ENCODE data around the gene IL6R.
A peak's percentile ranks its signal among the peaks of the same experiment; 100 is the strongest.
"Not testable (repeated sequence)": the region's sequence is repeated elsewhere in the genome, so short reads cannot be mapped to it uniquely, and the experiment has no call there.

IL6R gene

DNA sequence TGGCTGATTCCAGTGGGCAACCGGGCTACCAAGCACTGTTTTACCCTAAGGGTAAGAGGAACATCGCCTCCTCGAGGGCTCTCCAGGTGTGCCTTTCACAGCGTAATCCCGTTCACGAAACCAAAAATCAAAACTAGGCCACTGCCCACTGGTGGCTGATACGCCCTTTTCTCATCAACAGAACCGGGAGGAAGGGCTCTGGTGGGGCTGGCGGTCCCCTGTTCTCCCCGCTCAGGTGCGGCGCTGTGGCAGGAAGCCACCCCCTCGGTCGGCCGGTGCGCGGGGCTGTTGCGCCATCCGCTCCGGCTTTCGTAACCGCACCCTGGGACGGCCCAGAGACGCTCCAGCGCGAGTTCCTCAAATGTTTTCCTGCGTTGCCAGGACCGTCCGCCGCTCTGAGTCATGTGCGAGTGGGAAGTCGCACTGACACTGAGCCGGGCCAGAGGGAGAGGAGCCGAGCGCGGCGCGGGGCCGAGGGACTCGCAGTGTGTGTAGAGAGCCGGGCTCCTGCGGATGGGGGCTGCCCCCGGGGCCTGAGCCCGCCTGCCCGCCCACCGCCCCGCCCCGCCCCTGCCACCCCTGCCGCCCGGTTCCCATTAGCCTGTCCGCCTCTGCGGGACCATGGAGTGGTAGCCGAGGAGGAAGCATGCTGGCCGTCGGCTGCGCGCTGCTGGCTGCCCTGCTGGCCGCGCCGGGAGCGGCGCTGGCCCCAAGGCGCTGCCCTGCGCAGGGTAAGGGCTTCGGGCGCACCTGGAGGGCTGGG is at the start of gene IL6R:
IL6R (plus strand) TSS at position 360 of the 763 bp plus-strand sequence; CDS start at position 647, 287 bp downstream.
- peak; percentile 56 for DNase-seq (ENCODE audit: low read depth, low spot score)

DNA sequence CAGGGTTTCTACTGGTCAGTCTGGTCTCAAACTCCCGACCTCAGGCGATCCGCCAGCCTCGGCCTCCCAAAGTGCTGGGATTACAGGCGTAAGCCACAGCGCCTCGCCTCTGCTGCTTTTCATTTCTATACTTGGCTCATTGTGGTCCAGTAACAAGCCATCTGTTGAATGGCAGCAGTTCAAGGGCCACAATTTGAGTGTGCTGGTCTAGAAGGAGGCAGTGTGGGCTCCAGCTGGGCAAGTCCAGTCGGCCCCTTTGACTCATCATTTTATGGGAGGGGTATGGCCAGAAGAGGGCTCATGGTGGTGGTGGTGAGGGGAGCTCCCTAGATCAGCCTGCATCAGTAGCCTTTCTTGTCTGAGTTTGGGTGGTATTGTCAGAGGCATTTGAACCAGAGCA is 46.6 kb upstream of the IL6R start:
- no peak for DNase-seq (ENCODE audit: low read depth, low spot score)

DNA sequence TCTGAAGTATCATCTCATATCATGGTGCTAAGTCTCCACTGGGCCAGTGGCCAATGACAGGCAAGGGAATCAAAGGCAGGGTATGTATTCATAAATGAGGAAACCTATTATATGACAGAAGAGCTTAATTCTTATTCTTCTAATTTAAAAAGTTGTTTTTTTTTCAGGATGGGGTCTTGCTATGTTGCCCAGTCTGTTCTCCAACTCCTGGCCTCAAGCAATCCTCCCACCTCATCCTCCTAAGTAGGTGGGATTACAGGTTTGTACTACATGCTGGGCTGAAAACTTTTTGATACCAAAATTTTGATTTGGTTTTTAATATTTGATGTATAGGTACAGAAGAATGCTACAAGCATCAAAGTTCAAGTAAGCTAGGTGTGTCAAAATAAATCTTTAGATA is 44.9 kb upstream of the IL6R start:
- DNase-seq (ENCODE audit: low read depth, low spot score) = no peak

DNA sequence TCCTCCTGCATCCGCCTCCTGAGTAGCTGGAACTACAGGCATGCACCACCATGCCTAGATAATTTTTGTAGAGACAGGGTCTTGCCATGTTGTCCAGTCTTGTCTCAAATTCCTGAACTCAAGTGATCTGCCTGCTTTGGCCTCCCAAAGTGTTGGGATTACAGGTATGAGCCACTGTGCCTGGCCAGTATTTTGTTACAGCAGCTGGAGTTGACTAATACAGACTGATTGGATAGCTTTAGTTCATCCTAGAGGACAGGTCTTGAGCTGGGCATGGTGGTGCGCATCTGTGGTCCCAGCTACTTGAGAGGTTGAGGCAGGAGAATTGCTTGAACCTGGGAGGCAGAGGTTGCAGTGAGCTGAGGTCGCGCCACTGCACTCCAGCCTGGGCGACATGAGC is 44.3 kb upstream of the IL6R start:
- DNase-seq (ENCODE audit: low read depth, low spot score) = not testable (repeated sequence)

DNA sequence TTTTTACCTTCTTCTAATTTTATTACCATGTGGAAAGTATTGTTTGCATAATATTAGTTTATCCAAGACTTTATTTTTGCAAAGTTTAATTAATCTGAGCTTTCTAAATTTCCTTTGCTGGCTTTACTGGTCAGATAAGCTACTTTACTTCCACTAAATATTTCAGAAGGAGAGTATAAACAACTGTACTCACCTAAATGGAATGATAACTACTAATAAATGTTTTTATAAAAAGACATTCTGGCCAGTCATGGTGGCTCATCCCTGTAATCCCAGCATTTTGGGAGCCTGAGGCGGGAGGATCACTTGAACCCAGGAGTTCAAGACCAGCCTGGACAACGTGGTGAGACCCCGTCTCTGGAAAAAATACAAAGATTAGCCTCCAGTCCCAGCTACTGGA is 43.8 kb upstream of the IL6R start:
- DNase-seq (ENCODE audit: low read depth, low spot score) = no peak

DNA sequence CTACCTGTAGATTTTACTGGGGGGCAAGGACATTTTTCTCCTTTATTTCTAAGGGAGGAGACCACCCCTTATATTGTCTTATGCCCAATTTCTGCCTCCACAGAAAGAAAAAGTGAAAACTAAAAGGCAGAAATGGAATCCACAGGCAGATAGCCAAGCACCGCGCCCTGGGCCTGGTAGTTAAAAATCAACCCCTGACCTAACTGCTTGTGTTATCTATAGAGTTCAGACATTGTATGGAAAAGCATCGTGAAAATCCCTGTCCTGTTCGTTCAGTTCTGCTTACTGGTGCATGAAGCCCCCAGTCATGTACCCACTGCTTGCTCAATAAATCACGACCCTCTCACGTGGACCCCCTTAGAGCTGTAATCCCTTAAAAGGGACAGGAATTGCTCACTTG is 33.7 kb upstream of the IL6R start:
- no peak for DNase-seq (ENCODE audit: low read depth, low spot score)

DNA sequence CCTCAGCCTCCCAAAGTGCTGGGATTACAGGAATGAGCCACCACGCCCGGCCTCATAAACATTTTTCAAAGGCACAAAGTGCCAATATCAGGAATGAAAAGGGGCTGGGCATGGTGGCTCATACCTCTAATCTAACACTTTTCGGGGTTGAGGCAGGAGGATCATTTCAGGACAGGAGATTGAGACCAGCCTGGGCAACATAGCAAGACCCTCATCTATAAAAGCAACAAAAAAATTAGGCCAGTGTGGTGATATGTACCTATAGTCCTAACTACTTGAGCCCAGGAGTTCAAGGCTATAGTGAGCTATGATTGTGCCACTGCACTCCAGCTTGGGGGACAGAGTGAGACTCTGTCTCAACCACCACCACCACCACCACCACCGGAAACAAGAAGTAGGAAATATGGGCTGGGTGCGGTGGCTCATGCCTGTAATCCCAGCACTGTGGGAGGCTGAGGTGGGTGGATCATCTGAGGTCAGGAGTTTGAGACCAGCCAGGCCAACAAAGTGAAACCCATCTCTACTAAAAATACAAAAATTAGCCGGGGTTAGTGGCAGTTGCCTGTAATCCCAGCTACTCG is 31.3 kb upstream of the IL6R start:
- not testable (repeated sequence) for DNase-seq (ENCODE audit: low read depth, low spot score)

DNA sequence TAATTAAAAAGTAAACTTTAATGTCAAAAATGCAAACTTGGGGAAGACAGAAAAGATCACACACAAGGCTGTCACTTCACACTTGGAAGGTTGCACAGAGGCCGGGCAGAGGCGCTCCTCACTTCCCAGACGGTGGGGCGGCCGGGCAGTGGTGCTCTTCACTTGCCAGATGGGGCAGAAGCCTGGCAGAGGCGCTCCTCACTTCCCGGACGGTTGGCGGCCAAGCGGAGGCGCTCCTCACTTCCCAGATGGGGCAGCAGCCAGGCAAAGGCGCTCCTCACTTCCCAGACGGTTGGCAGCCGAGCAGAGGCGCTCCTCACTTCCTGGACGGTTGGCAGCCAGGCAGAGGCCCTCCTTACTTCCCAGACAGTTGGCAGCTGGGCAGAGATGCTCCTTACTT is 25.8 kb upstream of the IL6R start:
- no peak for DNase-seq (ENCODE audit: low read depth, low spot score)

DNA sequence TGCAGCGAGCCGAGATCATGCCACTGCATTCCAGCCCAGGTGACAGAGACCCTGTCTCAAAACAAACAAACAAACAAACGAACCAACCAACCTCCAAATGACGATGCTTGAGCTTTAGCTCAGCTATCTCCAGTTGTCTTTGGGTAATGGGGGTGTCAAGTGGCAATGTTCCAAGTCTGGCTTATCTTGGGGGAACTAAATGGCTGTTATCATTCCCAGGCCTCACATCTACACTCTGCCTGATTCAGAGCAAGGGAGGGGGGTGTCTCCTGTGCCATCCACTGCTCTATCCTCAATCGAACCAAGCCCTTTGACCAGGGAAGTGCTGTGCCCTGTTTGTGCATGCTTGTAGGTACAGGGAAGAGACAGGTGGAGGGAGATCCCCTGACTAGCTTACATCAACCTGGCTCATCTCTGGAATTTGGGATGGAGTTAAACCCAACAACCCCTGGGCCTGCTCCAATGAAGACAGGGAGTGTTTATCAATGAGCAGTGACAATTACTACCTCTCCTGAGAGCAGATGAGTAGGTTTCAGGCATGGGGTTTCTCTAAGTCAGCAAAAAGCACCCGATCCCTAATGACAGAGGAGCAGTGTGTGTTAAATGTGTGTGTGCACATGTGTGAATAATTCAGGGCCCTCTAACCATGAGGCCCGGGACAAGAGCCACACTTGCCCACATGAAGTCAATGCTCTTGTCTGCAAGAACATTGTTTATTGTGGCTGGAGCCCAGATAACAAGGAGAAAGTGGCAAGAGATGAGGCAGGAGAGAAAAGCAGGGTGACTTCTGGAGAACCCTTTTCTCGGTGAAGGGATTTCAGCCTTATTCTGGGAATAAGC is 20.3 kb upstream of the IL6R start:
- no peak for DNase-seq (ENCODE audit: low read depth, low spot score)

DNA sequence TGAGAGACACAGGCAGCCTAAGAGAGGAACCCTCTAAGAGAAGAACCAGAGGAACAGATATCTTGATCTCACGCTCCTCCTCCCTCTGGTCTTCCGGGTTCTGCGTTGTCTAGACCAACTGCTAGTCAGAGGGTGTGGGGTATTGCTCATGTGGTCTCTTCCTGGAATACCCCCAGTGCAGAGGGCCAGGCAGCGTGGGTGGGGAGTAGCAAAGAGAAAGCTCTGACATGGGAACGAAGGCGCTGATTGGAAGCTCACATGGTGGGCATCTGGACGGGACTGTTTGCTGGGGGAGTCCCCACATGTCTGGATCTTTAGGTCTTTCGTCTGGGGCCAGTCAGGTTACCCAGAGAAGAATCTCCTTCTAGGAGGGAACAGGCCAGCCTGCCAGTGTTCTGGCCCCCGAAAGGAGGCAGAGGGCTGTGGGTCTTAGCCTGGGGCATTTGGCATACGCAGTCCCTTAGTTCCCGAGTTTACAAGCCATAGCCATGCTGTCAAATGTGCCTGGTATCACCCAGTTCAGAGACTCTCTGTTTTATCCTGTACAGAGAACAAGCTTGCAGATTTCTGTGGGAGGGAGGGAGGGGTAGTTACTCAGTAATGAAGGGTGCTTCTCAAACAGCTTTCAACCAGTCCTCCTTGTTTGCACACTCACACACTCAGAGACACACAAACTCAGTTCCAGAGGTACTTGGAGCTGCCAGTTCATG is 18.3 kb upstream of the IL6R start:
- DNase-seq (ENCODE audit: low read depth, low spot score) = peak; percentile 64

DNA sequence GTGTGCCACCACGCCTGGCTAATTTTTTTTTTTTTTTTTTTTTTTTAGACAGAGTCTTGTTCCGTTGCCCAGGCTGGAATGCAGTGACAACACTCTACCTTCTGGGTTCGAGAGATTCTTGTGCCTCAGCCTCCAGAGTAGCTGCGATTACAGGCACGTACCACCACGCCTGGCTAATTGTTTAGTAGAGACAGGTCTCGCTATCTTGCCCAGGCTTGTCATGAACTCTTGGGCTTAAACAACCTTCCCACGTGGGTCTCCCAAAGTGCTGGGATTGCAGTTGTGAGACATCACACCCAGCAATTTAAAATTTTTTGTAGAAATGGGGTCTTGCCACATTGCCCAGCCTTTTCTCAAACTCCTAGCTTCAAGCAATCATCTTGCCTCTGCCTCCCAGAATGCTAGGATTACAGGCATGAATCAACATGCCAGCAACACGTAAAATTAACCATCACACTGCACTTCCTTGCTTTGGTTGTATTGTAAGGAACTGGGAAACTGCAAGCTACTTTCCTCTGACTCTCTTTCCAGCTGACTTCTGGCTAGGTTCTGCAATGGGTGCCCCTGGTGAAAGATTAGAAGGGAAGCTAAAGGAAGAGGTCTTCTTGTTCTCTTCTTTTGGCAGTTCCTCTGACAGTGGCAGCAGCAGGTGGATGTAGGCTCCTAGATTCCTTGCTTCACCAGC is 13.9 kb upstream of the IL6R start:
- no peak for DNase-seq (ENCODE audit: low read depth, low spot score)

DNA sequence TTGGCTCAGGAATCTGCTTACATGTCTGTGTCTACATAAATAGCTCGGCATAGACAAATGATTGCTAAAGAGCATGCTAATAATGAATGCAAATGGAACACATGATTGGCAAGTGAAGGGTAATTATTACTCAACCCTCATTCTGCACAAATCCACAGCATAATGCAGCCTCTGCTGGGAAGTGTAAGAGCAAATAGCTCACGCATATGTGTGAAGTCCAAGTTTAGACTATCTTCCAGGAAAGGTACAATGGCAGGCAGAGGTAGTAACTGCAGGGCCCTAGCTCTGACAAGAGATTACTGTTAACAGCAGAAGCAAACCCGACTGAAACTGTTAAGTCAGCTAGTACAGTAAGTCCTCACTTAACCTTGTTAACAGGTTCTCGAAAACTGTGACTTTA is 7.0 kb upstream of the IL6R start:
- DNase-seq (ENCODE audit: low read depth, low spot score) = no peak

DNA sequence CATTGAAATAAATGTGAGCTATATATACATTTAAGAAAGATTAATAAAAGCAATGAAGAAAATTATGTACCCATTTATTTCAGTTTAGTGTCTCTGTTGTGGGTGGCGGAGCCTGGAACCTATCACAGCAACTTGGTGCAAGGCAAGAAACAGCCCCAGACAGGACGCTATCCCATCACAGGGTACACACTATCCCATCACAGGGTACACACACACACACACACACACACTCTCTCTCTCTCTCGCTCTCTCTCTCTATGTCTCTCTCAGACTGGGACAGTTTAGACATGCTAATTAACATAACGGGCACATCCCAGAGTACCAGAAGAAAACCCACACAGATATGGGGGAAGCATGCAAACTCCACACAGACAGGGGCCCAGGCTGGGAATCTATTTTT is 6.5 kb upstream of the IL6R start:
- DNase-seq (ENCODE audit: low read depth, low spot score) = no peak

DNA sequence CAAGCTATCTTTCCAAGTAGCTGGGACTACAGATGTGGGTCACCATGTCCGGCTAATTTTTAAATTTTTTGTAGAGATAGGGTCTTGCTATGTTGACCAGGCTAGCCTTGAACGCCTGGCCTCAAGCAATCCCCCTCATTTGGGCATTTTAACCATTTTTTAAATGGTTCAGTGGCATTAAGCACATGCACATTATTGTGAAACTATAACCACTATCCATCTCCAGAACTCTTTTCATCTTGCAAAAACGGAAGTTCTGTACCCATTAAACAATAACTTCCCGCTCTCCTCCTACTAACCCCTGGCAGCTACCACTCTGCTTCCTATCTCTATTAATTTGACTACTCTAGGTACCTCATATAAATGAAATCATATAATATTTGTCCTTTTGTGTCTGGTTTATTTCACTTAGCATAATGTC is 4.8 kb upstream of the IL6R start:
- DNase-seq (ENCODE audit: low read depth, low spot score) = no peak

DNA sequence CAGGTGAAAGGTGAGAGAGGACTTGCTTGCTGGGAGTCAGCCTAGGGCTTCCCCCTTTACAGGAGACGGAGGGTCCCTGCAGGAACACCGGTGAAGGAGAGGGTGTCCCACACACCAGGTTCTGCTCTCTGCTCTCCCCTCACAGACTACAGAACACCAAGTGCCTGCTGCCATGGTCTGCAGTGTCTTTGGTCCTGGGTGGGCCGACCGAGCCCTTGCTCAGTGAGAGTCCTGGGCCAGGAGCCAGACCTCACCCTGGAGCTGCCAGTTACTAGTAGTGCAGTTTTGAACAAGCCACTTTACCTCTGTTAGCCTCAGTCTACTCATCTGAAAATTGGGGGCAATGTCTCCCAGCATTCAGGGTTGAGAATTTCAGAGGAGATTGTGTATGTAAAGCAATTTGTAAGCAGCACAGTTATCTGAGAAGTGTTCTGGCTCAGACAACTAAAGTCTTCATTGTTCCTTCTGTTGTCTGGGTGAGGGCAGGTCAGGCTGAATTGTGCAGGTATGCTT is 2.7 kb upstream of the IL6R start:
- DNase-seq (ENCODE audit: low read depth, low spot score) = no peak

DNA sequence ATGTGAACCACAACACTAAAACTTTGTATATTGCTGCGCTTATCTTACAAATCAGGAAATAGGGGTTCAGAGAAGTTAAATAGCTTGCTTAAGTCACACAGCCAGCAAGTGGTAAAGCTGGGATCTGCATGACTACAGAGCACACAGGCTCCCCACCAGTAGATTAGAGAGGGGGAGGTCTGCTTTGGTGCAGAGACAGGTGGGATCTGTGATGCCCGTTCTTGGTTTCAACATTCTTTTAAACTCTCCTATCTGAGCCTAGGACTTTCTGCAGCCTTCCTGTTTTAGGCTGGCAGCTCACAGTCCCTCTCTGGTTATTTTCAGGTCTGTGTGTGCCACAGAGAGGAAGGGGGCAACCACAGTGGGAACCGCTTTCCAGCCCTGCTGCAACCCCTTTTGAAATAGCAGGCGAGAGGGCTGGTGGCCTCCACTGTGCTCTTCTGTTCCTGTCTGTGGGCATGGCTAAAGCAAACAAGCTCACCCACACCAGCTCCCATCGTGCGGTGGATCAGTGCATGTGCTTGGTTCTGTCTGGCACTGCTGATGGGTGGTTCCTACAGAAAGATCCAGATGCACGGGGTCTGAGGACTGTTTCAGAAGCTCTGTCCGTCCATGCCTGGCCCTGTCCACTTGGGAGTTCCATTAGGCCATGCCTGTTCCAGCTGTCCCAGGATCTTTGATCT is 1.7 kb upstream of the IL6R start:
- DNase-seq (ENCODE audit: low read depth, low spot score) = no peak

DNA sequence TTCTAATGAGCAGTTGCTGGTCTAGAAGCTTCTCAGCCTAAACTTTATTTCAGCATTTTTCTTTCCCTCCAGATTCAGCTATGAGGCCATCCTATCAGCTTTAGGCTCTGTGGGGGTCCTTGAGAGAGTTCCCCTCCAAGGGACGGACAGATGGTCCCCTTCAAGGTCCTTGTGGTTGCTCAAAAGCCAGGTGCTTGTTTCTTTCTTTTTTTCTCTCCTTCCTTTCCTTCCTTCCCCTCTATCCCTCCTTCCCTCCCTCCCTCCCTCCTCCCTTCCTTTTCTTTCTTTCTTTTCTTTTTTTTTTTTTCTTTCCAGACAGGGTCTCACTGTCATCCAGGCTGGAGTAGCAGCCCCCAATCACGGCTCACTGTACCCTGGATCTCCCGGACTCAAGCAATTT is 1.2 kb upstream of the IL6R start:
- no peak for DNase-seq (ENCODE audit: low read depth, low spot score)

DNA sequence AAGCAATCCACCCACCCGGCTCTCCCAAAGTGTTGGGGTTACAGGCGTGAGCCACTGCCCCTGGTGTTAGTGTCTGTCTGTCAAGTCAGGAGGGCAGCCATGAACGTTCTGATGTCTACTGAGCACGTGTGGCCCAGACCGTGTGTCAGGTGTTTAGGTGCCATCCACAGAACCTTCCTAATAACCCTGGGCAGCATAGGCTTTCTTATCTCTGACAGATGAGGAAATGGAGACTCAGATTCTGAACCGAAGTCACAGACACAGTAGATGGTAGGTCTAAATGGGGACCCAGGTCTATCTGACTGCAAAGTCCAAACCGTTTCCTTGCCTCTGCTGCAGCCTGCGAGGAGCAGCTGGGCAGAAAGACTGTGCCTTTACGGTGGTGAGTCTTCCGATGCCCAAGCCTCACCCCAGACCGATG is 622 bp upstream of the IL6R start:
- no peak for DNase-seq (ENCODE audit: low read depth, low spot score)

DNA sequence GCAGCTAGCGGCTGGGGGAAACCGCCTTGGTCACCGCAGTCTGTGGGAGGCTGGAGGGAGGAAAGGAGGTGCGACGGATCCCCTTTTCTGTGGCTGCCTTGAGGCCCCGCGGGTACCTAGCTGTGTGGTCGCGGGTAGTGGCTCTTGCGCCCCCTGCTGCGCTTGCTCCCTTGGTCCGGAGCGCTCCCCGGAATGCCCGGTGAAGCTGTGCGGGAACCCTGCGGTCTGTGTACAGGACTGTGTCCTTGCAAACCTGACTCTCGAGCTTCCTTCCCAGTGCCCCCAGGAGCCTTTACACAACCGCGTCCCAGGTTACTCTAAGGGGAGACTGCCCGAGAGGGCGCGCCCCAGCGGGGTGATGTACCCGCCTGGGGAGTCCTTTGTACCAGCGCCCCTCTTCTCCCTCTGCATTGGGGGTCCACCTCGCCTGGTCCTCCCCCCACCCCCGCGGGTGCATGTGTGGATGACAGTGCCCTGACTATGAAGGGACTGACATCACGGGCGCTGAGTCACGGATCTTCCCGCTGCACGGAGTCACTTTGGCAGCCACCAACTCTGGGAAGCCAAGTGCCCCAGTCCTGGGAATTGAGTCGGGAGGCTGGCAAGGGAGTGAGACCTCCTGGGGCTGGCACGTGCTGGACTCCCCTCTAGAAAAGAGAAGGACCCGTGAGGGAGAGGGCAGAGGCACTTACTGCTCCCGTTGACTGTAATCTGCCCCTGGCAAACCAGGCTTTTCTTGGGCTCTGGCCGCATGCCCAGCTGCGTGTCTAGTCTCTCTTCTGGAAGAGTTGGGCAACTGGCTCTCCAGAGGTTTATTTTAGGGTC is 816 bp downstream of the IL6R start:
- DNase-seq (ENCODE audit: low read depth, low spot score) = peak; percentile 42

DNA sequence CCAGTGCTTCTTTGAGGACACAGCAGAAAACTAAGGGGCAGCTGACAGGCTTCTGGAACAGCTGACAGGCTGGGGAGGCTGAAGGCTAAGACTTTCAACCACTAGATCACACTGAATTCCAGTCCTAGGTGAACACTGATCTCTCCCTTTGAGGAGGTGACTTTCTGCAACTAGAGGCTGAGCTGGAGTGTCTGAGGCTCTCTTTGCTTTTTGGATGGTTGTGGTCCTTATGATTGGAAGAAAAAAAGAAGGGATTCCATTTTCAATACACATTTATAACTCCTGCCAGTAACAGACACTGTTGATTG is 1.4 kb downstream of the IL6R start:
- DNase-seq (ENCODE audit: low read depth, low spot score) = no peak
